OCI-LY7 (cell line): ENCODE results near the gene JPT2.

Experiments used
- EZH2phosphoT487 ChIP-seq: fragments of 200-600 bp; sonication (generic); IDR thresholded peaks from 2 replicates; pipeline ENCODE4 v1.6.1; 2018; ENCODE audit warnings: low read depth, borderline replicate concordance, mild to moderate bottlenecking, mixed run types, antibody characterized with exemption, low read length, moderate library complexity, mixed read lengths
- TF ChIP-seq, protein P1 (sequence below): fragments of 200-600 bp; sonication (generic); conservative IDR thresholded peaks from 2 replicates; pipeline ENCODE4 v1.5.1; 2014; ENCODE audit warnings: mild to moderate bottlenecking, antibody characterized with exemption, low read length, moderate library complexity, mixed read lengths

DNA sequence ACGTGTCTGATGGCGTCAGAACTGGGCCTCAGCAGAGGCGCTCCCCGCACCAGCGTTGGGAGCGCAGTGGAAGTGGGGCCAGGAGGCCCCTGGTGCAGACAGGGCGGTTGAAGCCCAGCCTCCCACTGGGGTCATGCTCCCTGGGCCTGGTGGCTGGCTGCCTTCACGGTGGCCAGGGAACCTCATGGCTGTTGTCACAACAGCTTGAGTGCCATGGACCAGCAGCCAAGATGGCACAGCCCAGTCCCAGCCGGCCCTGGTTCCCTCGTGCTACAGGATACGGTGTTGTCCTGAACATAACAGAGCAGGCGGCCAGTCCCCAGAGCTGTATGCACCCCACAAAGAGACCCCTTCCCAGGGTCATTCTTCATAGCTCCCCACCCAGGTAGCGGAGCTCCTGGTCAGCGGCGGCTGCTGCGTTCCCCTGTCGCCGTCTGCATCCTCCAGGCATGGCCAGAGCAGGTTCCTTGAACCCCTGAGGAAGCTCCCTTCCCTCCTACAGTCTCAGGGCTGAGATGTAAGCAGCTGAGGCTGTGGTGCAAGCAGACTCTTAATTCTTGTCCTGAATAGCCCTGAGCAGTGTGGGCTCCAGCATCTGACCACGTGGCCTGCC is 63.6 kb downstream of the JPT2 start:
- TF ChIP-seq, protein P1, sequence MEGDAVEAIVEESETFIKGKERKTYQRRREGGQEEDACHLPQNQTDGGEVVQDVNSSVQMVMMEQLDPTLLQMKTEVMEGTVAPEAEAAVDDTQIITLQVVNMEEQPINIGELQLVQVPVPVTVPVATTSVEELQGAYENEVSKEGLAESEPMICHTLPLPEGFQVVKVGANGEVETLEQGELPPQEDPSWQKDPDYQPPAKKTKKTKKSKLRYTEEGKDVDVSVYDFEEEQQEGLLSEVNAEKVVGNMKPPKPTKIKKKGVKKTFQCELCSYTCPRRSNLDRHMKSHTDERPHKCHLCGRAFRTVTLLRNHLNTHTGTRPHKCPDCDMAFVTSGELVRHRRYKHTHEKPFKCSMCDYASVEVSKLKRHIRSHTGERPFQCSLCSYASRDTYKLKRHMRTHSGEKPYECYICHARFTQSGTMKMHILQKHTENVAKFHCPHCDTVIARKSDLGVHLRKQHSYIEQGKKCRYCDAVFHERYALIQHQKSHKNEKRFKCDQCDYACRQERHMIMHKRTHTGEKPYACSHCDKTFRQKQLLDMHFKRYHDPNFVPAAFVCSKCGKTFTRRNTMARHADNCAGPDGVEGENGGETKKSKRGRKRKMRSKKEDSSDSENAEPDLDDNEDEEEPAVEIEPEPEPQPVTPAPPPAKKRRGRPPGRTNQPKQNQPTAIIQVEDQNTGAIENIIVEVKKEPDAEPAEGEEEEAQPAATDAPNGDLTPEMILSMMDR, result no peak
- no peak for TF ChIP-seq EZH2phosphoT487
